Left ventricle myocardium inferior (tissue), 1 donor: ENCODE results near the gene KLHL29. TPM values are rescaled to one million over a fixed set of nuclear protein-coding genes. Genes with fewer than 3 reads are reported as not detected.

ENCODE experiments used
- DNase-seq: peaks from one replicate; pipeline ENCODE4 v3.0.0-alpha.2; 2020
- H3K27ac ChIP-seq: fragments of 200-600 bp; replicated peaks from 2 replicates; pipeline ENCODE4 v1.8.0; 2021
- H3K27me3 ChIP-seq: fragments of 200-600 bp; 2 replicates; pipeline ENCODE4 v1.8.0; 2021; ENCODE audit warnings: low read depth
- H3K36me3 ChIP-seq: fragments of 200-600 bp; 2 replicates; pipeline ENCODE4 v1.8.0; 2021
- H3K4me1 ChIP-seq: fragments of 200-600 bp; 2 replicates; pipeline ENCODE4 v1.8.0; 2021
- H3K4me3 ChIP-seq: fragments of 200-600 bp; 2 replicates; pipeline ENCODE4 v1.8.0; 2021; ENCODE audit warnings: mild to moderate bottlenecking, moderate library complexity
- H3K9me3 ChIP-seq: fragments of 200-600 bp; replicated peaks from 2 replicates; pipeline ENCODE4 v1.8.0; 2021
- CTCF ChIP-seq: fragments of 200-600 bp; IDR thresholded peaks from 2 replicates; pipeline ENCODE4 v1.8.0; 2021; ENCODE audit warnings: antibody characterized with exemption, mild to moderate bottlenecking, borderline replicate concordance
- intact Hi-C: fragments of 100-400 bp; cut with micrococcal nuclease; formaldehyde crosslinking; loops from one replicate; pipeline ENCODE4 v1.11.0; 2022
- total RNA-seq: library from RNA; stranded (reverse); fragmentation: NEBNext Ultra II Directional; extraction: Animal tissue kit (Norgen Biotek cat#: 25700); gene quantifications from one replicate; pipeline ENCODE4 v1.2.1, GENCODE V29; 2021
- donor health status: DM: no; HTN: yes; CAD: no; lungs with severe emphysema.

KLHL29 gene
- total RNA-seq, 1 donor from 2014 or later: 1.1 TPM

- no peak for DNase-seq
- Histone ChIP-seq H3K27ac (no peak overlapping the region), H3K4me3 (no peak overlapping the region), H3K4me1 (no peaks in the 10 kb centered on the region), H3K9me3 (no peaks in the 10 kb centered on the region), H3K36me3 (no peaks in the 10 kb centered on the region), H3K27me3 (peaks cover 19% of the 10 kb centered on the region)
- intact Hi-C loops: no loop called here
- TF ChIP-seq CTCF: no peak
These were observed 301.5 kb downstream of the KLHL29 start for GRCh38 chr2:23686405-23687029.

GRCh38 chr2:23687214-23687613 is 302.2 kb downstream of the KLHL29 start:
- Histone ChIP-seq H3K36me3 (no peaks in the 10 kb centered on the region), H3K4me1 (no peaks in the 10 kb centered on the region), H3K4me3 (no peak overlapping the region), H3K9me3 (no peaks in the 10 kb centered on the region), H3K27me3 (peaks cover 19% of the 10 kb centered on the region), H3K27ac (no peak overlapping the region)
- intact Hi-C loops: no loop called here
- no peak for TF ChIP-seq CTCF
- no peak for DNase-seq

- intact Hi-C loops: no loop called here
- Histone ChIP-seq H3K27me3 (peaks cover 19% of the 10 kb centered on the region), H3K36me3 (no peaks in the 10 kb centered on the region), H3K4me3 (no peak overlapping the region), H3K27ac (no peak overlapping the region), H3K9me3 (no peaks in the 10 kb centered on the region), H3K4me1 (no peaks in the 10 kb centered on the region)
- no peak for DNase-seq
- no peak for TF ChIP-seq CTCF
These were observed 302.7 kb downstream of the KLHL29 start for GRCh38 chr2:23687713-23688112.

- Histone ChIP-seq H3K4me3 (no peak overlapping the region), H3K36me3 (no peaks in the 10 kb centered on the region), H3K4me1 (no peaks in the 10 kb centered on the region), H3K9me3 (no peaks in the 10 kb centered on the region), H3K27ac (no peak overlapping the region), H3K27me3 (peaks cover 10% of the 10 kb centered on the region)
- TF ChIP-seq CTCF: no peak
- DNase-seq: no peak
- intact Hi-C loops: no loop called here
These were observed 303.6 kb downstream of the KLHL29 start for GRCh38 chr2:23688486-23689130.

- no peaks in the 10 kb centered on the region for H3K9me3 ChIP-seq
- no peak overlapping the region for H3K27ac ChIP-seq
- no peaks in the 10 kb centered on the region for H3K4me1 ChIP-seq
- H3K4me3 ChIP-seq: no peak overlapping the region
- H3K36me3 ChIP-seq: no peaks in the 10 kb centered on the region
- intact Hi-C loops: no loop called here
- no peak for TF ChIP-seq CTCF
- peaks cover 8% of the 10 kb centered on the region for H3K27me3 ChIP-seq
- DNase-seq: no peak
These were observed 304.2 kb downstream of the KLHL29 start for GRCh38 chr2:23689131-23689700.
